H9 (cell line): ENCODE results near the gene NFE2. TPM values are rescaled to one million over a fixed set of nuclear protein-coding genes. Genes with fewer than 3 reads are reported as not detected.

Source experiments
- DNase-seq: peaks from one replicate; pipeline ENCODE4 v3.0.0-alpha.2; 2017
- H2AFZ ChIP-seq: one replicate; pipeline ENCODE4 v1.6.1; 2013; ENCODE audit warnings: mild to moderate bottlenecking, low read length, control low read depth, moderate library complexity
- H2AK5ac ChIP-seq: 2 replicates; pipeline ENCODE4 v1.6.1; 2013; ENCODE audit warnings: low read length, control low read depth, mixed read lengths; ENCODE audit not compliant: insufficient read length
- H2BK120ac ChIP-seq: one replicate; pipeline ENCODE4 v1.6.1; 2013; ENCODE audit warnings: low read depth, mild to moderate bottlenecking, low read length, control low read depth, inconsistent platforms; ENCODE audit not compliant: poor library complexity, severe bottlenecking
- H2BK12ac ChIP-seq: 2 replicates; pipeline ENCODE4 v1.6.1; 2013; ENCODE audit warnings: low read length, control low read depth, mixed read lengths, low read depth; ENCODE audit not compliant: insufficient read length
- H2BK15ac ChIP-seq: 2 replicates; pipeline ENCODE4 v1.6.1; 2013; ENCODE audit warnings: low read depth, low read length, control low read depth
- H2BK20ac ChIP-seq: one replicate; pipeline ENCODE4 v1.6.1; 2013; ENCODE audit warnings: low read depth, mild to moderate bottlenecking, low read length, control low read depth, inconsistent platforms; ENCODE audit not compliant: poor library complexity, severe bottlenecking
- H2BK5ac ChIP-seq: 2 replicates; pipeline ENCODE4 v1.6.1; 2013; ENCODE audit warnings: low read length, control low read depth, mixed read lengths; ENCODE audit not compliant: insufficient read length
- H3K14ac ChIP-seq: 2 replicates; pipeline ENCODE4 v1.6.1; 2013; ENCODE audit warnings: low read length, control low read depth; ENCODE audit not compliant: insufficient read depth
- H3K18ac ChIP-seq: 2 replicates; pipeline ENCODE4 v1.6.1; 2013; ENCODE audit warnings: low read depth, mild to moderate bottlenecking, mixed read lengths, low read length, control low read depth; ENCODE audit not compliant: insufficient read length
- H3K23ac ChIP-seq: 2 replicates; pipeline ENCODE4 v1.6.1; 2013; ENCODE audit warnings: low read length, control low read depth, mixed read lengths, low read depth; ENCODE audit not compliant: insufficient read length
- H3K23me2 ChIP-seq: 2 replicates; pipeline ENCODE4 v1.6.1; 2013; ENCODE audit warnings: low read depth, mild to moderate bottlenecking, mixed read lengths, low read length, control low read depth; ENCODE audit not compliant: insufficient read length, poor library complexity, severe bottlenecking
- H3K27ac ChIP-seq: 2 replicates; pipeline ENCODE4 v1.5.1; 2013; ENCODE audit warnings: low read length, control low read depth, mixed read lengths, low read depth; ENCODE audit not compliant: insufficient read length
- H3K27me3 ChIP-seq: 2 replicates; pipeline ENCODE4 v1.6.1; 2013; ENCODE audit warnings: low read length, control low read depth, inconsistent platforms; ENCODE audit not compliant: insufficient read depth
- H3K4ac ChIP-seq: 2 replicates; pipeline ENCODE4 v1.6.1; 2013; ENCODE audit warnings: low read depth, mild to moderate bottlenecking, control low read depth, inconsistent platforms, low read length, moderate library complexity
- H3K4me1 ChIP-seq: 2 replicates; pipeline ENCODE4 v1.6.1; 2013; ENCODE audit warnings: low read length, control low read depth, inconsistent platforms; ENCODE audit not compliant: insufficient read depth
- H3K4me2 ChIP-seq: 2 replicates; pipeline ENCODE4 v1.6.1; 2013; ENCODE audit warnings: low read length, control low read depth, mixed read lengths; ENCODE audit not compliant: insufficient read length, insufficient read depth
- H3K56ac ChIP-seq: 2 replicates; pipeline ENCODE4 v1.6.1; 2013; ENCODE audit warnings: low read depth, mild to moderate bottlenecking, mixed read lengths, low read length, control low read depth; ENCODE audit not compliant: insufficient read length
- H3K79me1 ChIP-seq: 2 replicates; pipeline ENCODE4 v1.6.1; 2013; ENCODE audit warnings: low read depth, mild to moderate bottlenecking, moderate library complexity, low read length, control low read depth, inconsistent platforms; ENCODE audit not compliant: insufficient read depth, poor library complexity, severe bottlenecking
- H3K79me2 ChIP-seq: 2 replicates; pipeline ENCODE4 v1.6.1; 2013; ENCODE audit warnings: low read length, control low read depth, inconsistent platforms; ENCODE audit not compliant: insufficient read depth
- H3K9ac ChIP-seq: 2 replicates; pipeline ENCODE4 v1.6.1; 2013; ENCODE audit warnings: low read length, control low read depth, mixed read lengths; ENCODE audit not compliant: insufficient read length; ENCODE audit errors: extremely low read depth
- H3K9me3 ChIP-seq: one replicate; pipeline ENCODE4 v1.6.1; 2013; ENCODE audit warnings: low read depth, low read length, inconsistent platforms; ENCODE audit not compliant: control insufficient read depth
- H3T11ph ChIP-seq: one replicate; pipeline ENCODE4 v1.6.1; 2013; ENCODE audit warnings: mild to moderate bottlenecking, low read length, control low read depth, inconsistent platforms
- H4K20me1 ChIP-seq: one replicate; pipeline ENCODE4 v1.6.1; 2013; ENCODE audit not compliant: control insufficient read depth, insufficient read length, insufficient read depth
- H4K5ac ChIP-seq: 2 replicates; pipeline ENCODE4 v1.6.1; 2013; ENCODE audit warnings: low read depth, mild to moderate bottlenecking, mixed read lengths, low read length, control low read depth; ENCODE audit not compliant: insufficient read length
- H4K8ac ChIP-seq: replicated peaks from 2 replicates; pipeline ENCODE4 v1.6.1; 2013; ENCODE audit warnings: low read length, control low read depth, mixed read lengths, low read depth; ENCODE audit not compliant: insufficient read length
- H4K91ac ChIP-seq: 2 replicates; pipeline ENCODE4 v1.6.1; 2013; ENCODE audit warnings: low read depth, mild to moderate bottlenecking, moderate library complexity, mixed read lengths, low read length, control low read depth; ENCODE audit not compliant: insufficient read length
- H3K27ac Mint-ChIP-seq, 3 experiments: 2 replicates in 2 of 3; 3 replicates in 1 of 3; pipeline ENCODE4 v1.8.0; 2020 to 2021; ENCODE audit warnings: mixed read lengths in 3 of 3, mild to moderate bottlenecking in 1 of 3, moderate library complexity in 1 of 3
- H3K27me3 Mint-ChIP-seq: 2 replicates; pipeline ENCODE4 v1.8.0; 2021; ENCODE audit warnings: low read depth, mild to moderate bottlenecking, moderate library complexity, mixed read lengths
- H3K36me3 Mint-ChIP-seq, 3 experiments: 2 replicates in 2 of 3; 3 replicates in 1 of 3; pipeline ENCODE4 v1.8.0; 2020 to 2021; ENCODE audit warnings: low read depth in 3 of 3, mixed read lengths in 3 of 3; ENCODE audit not compliant: insufficient read depth in 1 of 3
- H3K4me1 Mint-ChIP-seq, 2 experiments: 2 replicates each; pipeline ENCODE4 v1.8.0; 2020; ENCODE audit warnings: mixed read lengths in 2 of 2
- H3K4me3 Mint-ChIP-seq, 2 experiments: 2 replicates in 1 of 2; 3 replicates in 1 of 2; pipeline ENCODE4 v1.8.0; 2020 to 2021; ENCODE audit warnings: mild to moderate bottlenecking in 2 of 2, mixed read lengths in 2 of 2, moderate library complexity in 1 of 2
- H3K9me3 Mint-ChIP-seq, 2 experiments: 2 replicates in 1 of 2; 3 replicates in 1 of 2; pipeline ENCODE4 v1.8.0; 2020; ENCODE audit warnings: mild to moderate bottlenecking in 2 of 2, mixed read lengths in 2 of 2, moderate library complexity in 1 of 2
- CTCF ChIP-seq: fragments of 200-600 bp; sonication (generic); conservative IDR thresholded peaks from 3 replicates; pipeline ENCODE4 v1.8.0; 2021; ENCODE audit warnings: antibody characterized with exemption, mild to moderate bottlenecking
- WGBS: extraction: QIAGEN DNeasy Blood & Tissue Kit; methylation state at CpG from one replicate; pipeline ENCODE4 v1.1.7; 2013; ENCODE audit warnings: missing lambda C conversion rate, low lambda C conversion rate, mixed read lengths; ENCODE audit not compliant: insufficient read length; ENCODE audit errors: extremely low coverage; 5-methylcytosine and 5-hydroxymethylcytosine counted together
- total RNA-seq: library from RNA; stranded (reverse); gene quantifications from 2 replicates; pipeline ENCODE4 v1.2.1, GENCODE V29; 2021

NFE2 gene
- total RNA-seq, 1 experiment from 2014 or later, result 1.2 TPM

- H3T11ph ChIP-seq, result no peak overlapping the region
- H3K4me1 Mint-ChIP-seq, result peaks cover 49 to 53% of the 10 kb centered on the region in 2 experiments
- no peak overlapping the region for H3K27ac ChIP-seq
- no peaks in the 10 kb centered on the region for H3K9me3 ChIP-seq
- H3K9me3 Mint-ChIP-seq, result no peaks in the 10 kb centered on the region
- H2BK5ac ChIP-seq, result no peak overlapping the region
- H3K27ac Mint-ChIP-seq, result no peak overlapping the region
- H3K4me2 ChIP-seq, result no peak overlapping the region
- H3K4ac ChIP-seq, result no peak overlapping the region
- H3K23ac ChIP-seq, result no peak overlapping the region
- H2BK120ac ChIP-seq, result no peak overlapping the region
- no peak overlapping the region for H2BK12ac ChIP-seq
- no peak overlapping the region for H4K91ac ChIP-seq
- no CpG with 5 or more reads among the region's 4 CpGs for WGBS
- peaks cover 21% of the 10 kb centered on the region for H3K27me3 Mint-ChIP-seq
- no peak overlapping the region for H3K14ac ChIP-seq
- H2AK5ac ChIP-seq, result no peak overlapping the region
- no peak overlapping the region for H3K56ac ChIP-seq
- H3K36me3 Mint-ChIP-seq, result peaks cover 29 to 55% (median 45%) of the 10 kb centered on the region in 3 experiments; a peak in 6 of 7 replicates
- peaks cover 8% of the 10 kb centered on the region for H3K23me2 ChIP-seq
- no peaks in the 10 kb centered on the region for H3K27me3 ChIP-seq
- no peak overlapping the region for H4K5ac ChIP-seq
- no peak overlapping the region for H2BK20ac ChIP-seq
- H3K4me1 ChIP-seq, result peaks cover 17% of the 10 kb centered on the region
- H3K79me1 ChIP-seq, result no peaks in the 10 kb centered on the region
- H3K79me2 ChIP-seq, result no peaks in the 10 kb centered on the region
- H4K8ac ChIP-seq, result no peak overlapping the region
- no peak for TF ChIP-seq CTCF
- no peak overlapping the region for H3K4me3 Mint-ChIP-seq
- no peak overlapping the region for H3K9ac ChIP-seq
- no peak for DNase-seq
- no peaks in the 10 kb centered on the region for H4K20me1 ChIP-seq
- H2BK15ac ChIP-seq, result no peak overlapping the region
- H3K18ac ChIP-seq, result no peak overlapping the region
- H2AFZ ChIP-seq, result no peak overlapping the region
These were observed 48.2 kb upstream of the NFE2 start for GRCh38 chr12:54349036-54349435.
